HEK293T (cell line): ENCODE measurements around the gene EWSR1.

ENCODE experiments used
- CTCF ChIA-PET: fragments of 350-600 bp; formaldehyde crosslinking; extraction: SDS; loops from one replicate; lab custom pipeline; 2021; ENCODE audit warnings: antibody characterized with exemption, inconsistent platforms; lab: Yijun Ruan, JAX
- POLR2A ChIA-PET: fragments of 350-600 bp; formaldehyde crosslinking; extraction: SDS; loops from one replicate; lab custom pipeline; 2020; ENCODE audit warnings: antibody characterized with exemption, inconsistent platforms; lab: Yijun Ruan, JAX
- DNase-seq: peaks from one replicate; pipeline ENCODE4 v3.0.0; 2012; ENCODE audit warnings: mixed read lengths; ENCODE audit errors: extremely low spot score
- ARNT ChIP-seq: fragments of 450-650 bp; IDR thresholded peaks from 2 replicates; pipeline ENCODE4 v1.6.1; 2017; ENCODE audit warnings: mild to moderate bottlenecking
- BHLHE40 ChIP-seq: fragments of 450-650 bp; IDR thresholded peaks from 2 replicates; pipeline ENCODE4 v1.6.1; 2016; ENCODE audit warnings: mild to moderate bottlenecking, moderate library complexity, borderline replicate concordance
- CTBP1 ChIP-seq: fragments of 450-650 bp; IDR thresholded peaks from 2 replicates; pipeline ENCODE4 v1.6.1; 2016; ENCODE audit warnings: borderline replicate concordance
- ELF4 ChIP-seq: fragments of 450-650 bp; IDR thresholded peaks from 2 replicates; pipeline ENCODE4 v1.6.1; 2017; ENCODE audit warnings: antibody characterized with exemption
- FOXA1 ChIP-seq: fragments of 450-650 bp; IDR thresholded peaks from 2 replicates; pipeline ENCODE4 v1.6.1; 2016; ENCODE audit warnings: mild to moderate bottlenecking
- FOXK2 ChIP-seq: fragments of 450-650 bp; IDR thresholded peaks from 2 replicates; pipeline ENCODE4 v1.6.1; 2016; ENCODE audit warnings: mild to moderate bottlenecking
- FOXM1 ChIP-seq: fragments of 450-650 bp; IDR thresholded peaks from 2 replicates; pipeline ENCODE4 v1.6.1; 2017; ENCODE audit warnings: mild to moderate bottlenecking, borderline replicate concordance
- HDGF ChIP-seq: fragments of 450-650 bp; IDR thresholded peaks from 2 replicates; pipeline ENCODE4 v1.6.1; 2017; ENCODE audit warnings: antibody characterized with exemption, borderline replicate concordance
- L3MBTL2 ChIP-seq: fragments of 450-650 bp; conservative IDR thresholded peaks from 2 replicates; pipeline ENCODE4 v1.6.1; 2016; ENCODE audit warnings: mild to moderate bottlenecking
- LEF1 ChIP-seq: fragments of 450-650 bp; IDR thresholded peaks from 2 replicates; pipeline ENCODE4 v1.6.1; 2017; ENCODE audit warnings: mild to moderate bottlenecking, borderline replicate concordance
- NFRKB ChIP-seq: fragments of 450-650 bp; IDR thresholded peaks from 2 replicates; pipeline ENCODE4 v1.6.1; 2016; ENCODE audit warnings: mild to moderate bottlenecking, moderate library complexity
- SP1 ChIP-seq: fragments of 450-650 bp; IDR thresholded peaks from 2 replicates; pipeline ENCODE4 v1.6.1; 2017
- SUZ12 ChIP-seq: fragments of 450-650 bp; IDR thresholded peaks from 2 replicates; pipeline ENCODE4 v1.6.1; 2016; ENCODE audit warnings: mild to moderate bottlenecking
- TARDBP ChIP-seq: fragments of 450-650 bp; IDR thresholded peaks from 2 replicates; pipeline ENCODE4 v1.6.1; 2016
- ZNF384 ChIP-seq: fragments of 450-650 bp; IDR thresholded peaks from 2 replicates; pipeline ENCODE4 v1.6.1; 2016
- TF ChIP-seq, protein P1 (sequence below): fragments of 450-650 bp; IDR thresholded peaks from 2 replicates; pipeline ENCODE4 v1.6.1; 2016

EWSR1 gene

DNA sequence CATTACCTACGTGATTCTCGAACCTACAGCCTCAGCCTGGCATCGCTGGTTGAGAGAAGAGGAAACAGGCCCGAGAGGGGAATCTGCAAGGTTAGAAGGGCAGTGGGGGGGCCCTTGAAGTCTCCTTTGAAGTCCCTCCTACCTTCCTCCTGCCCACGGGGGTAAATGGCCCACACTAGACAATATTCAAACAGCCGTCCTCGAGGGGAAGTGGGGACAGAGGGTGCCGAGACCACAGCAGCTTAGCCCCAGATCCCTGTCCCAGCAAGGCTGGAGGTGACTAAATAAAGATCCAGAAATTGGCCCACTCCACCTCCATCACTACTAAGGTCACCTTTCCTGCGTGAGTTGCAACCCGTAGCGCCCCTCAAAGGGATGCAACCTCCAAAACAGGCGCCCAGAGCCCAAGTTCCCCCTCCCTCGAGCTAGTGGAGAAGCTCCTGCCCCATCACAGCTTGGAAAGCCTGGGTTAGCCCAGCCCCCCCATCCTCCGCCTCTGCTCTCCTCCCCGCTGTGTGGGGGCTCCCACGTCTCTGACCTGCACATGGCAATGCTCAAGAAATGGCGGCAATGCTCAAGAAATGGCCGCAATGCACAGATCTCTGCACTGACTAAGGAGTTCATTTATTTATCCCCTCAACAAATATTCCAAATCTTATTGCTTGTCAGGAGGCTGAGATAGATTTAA is 48.2 kb downstream of the EWSR1 start:
- TF ChIP-seq, protein P1, sequence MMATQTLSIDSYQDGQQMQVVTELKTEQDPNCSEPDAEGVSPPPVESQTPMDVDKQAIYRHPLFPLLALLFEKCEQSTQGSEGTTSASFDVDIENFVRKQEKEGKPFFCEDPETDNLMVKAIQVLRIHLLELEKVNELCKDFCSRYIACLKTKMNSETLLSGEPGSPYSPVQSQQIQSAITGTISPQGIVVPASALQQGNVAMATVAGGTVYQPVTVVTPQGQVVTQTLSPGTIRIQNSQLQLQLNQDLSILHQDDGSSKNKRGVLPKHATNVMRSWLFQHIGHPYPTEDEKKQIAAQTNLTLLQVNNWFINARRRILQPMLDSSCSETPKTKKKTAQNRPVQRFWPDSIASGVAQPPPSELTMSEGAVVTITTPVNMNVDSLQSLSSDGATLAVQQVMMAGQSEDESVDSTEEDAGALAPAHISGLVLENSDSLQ = no peak
- TF ChIP-seq FOXM1 = no peak
- CTCF ChIA-PET = interaction anchor here (0.7 kb wide), 1 partner anchor 1562 kb away, joined by 4 read pairs; no protein-coding TSS in a partner anchor
- no peak for DNase-seq
- POLR2A ChIA-PET = no interaction called here

DNA sequence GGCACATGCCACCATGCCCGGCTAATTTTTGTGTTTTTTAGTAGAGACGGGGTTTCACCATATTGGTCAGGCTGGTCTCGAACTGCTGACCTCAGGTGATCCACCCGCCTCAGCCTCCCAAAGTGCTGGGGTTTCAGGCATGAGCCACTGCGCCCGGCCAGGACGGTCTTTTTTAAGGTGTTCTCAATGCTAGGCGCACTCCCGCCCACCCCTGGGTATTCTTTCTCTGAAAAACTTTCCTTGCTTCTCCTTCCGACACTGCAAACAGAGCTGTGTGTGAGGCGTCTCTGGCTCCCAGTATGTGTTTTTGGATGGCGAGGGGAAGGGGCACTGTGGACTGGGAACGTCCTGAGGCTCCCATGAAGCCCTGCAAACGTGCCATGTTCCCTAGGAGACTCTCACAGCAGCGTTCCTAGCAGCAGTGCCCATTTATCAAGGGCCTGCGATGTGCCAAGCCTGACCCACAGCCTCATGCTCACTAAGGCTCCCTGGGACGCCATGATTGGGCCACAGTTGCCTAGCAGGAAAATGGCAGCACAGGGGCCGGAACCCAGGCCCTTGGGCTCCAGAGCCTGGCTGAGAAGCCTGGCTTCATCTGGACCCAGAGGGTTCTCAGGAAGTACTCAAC is 49.9 kb downstream of the EWSR1 start:
- no peak for DNase-seq
- TF ChIP-seq, protein P1 = no peak
- TF ChIP-seq ELF4 (no peak), CTBP1 (no peak), HDGF (no peak), ZNF384 (no peak), NFRKB (no peak), LEF1 (no peak), SUZ12 (no peak), L3MBTL2 (no peak), ARNT (no peak), TARDBP (no peak), FOXK2 (no peak), FOXM1 (no peak), BHLHE40 (no peak), FOXA1 (no peak), SP1 (no peak)
- ChIA-PET POLR2A (no interaction called here), CTCF (no interaction called here)

DNA sequence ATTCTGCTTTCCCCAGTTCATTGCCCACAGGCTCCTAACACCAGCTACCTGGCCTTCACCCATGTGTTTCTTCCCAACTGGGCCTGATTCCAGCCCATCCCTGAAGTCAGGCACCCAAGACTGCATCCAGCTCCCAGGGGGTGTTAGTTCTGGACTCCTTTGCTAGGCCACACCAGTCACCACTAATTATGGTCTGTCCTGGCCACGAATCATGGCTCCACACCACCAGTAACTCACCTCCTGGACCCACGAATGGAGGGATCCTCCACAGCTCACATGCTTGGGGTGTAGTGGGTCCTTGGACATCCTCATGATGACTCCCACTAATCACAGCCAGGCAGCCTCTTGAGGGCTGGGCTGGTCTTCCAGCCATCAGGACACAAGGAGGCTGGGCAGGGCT is 51.0 kb downstream of the EWSR1 start:
- POLR2A ChIA-PET = no interaction called here
- TF ChIP-seq, protein P1 = no peak
- TF ChIP-seq ARNT = no peak
- TF ChIP-seq FOXK2 = no peak
- TF ChIP-seq L3MBTL2 = no peak
- no peak for TF ChIP-seq ELF4
- no peak for TF ChIP-seq LEF1
- TF ChIP-seq NFRKB = no peak
- TF ChIP-seq ZNF384 = no peak
- no peak for TF ChIP-seq HDGF
- no peak for TF ChIP-seq FOXA1
- TF ChIP-seq FOXM1 = no peak
- TF ChIP-seq SUZ12 = no peak
- TF ChIP-seq SP1 = no peak
- TF ChIP-seq BHLHE40 = no peak
- CTCF ChIA-PET = no interaction called here
- no peak for DNase-seq

DNA sequence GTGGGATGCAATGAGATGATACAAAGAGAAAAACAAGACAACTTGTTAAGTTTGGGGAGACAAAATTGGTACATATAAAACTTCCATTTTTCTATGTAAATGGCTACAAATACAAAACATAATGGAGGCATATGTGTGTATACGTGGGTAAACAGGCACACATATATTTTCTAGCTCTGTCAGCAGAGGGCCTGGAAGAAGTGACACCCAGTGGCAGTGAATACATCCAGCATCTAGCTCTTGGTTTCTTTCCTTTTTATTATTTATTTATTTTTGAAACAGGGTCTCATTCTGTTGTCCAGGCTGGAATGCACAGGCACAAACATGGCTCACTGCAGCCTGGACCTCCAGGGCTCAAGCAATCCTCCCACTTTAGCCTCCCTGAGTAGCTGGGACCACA is 52.5 kb downstream of the EWSR1 start:
- ChIA-PET CTCF (interaction anchor here (0.6 kb wide), 1 partner anchor 9 kb away, joined by 3 read pairs; no protein-coding TSS in a partner anchor), POLR2A (interaction anchor here (0.9 to 1.0 kb wide), 2 partner anchors 54 to 68 kb away, joined by 3 to 4 read pairs; partner anchors contain the start of gene AP1B1)
- TF ChIP-seq CTBP1 (no peak), NFRKB (no peak), FOXK2 (no peak), ZNF384 (no peak), L3MBTL2 (no peak), FOXA1 (no peak), ELF4 (no peak), ARNT (no peak), FOXM1 (no peak), BHLHE40 (no peak), TARDBP (no peak), HDGF (no peak), SUZ12 (no peak), SP1 (no peak), LEF1 (no peak)
- TF ChIP-seq, protein P1 = no peak
- no peak for DNase-seq

DNA sequence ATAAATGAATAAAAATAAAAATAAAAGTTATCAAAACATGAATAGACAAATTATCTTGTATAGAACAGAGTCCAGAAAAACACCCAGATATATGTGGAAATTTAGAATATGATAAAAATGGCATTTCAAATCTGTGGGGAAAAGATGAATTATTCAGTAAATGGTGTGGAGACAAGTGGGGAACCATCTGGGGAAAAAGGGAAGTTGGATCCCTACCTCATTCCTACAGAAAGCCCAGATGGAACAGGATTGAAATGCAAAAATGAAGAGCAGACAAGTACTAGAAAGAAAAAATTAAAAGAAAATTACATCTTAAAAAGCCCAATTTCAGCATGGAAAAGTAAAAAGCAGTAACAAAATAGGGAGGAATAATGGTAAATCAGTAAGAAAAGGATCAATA is 55.6 kb downstream of the EWSR1 start:
- ChIA-PET POLR2A (no interaction called here), CTCF (no interaction called here)
- TF ChIP-seq, protein P1 = no peak
- no peak for TF ChIP-seq FOXA1
- no peak for TF ChIP-seq SUZ12
- no peak for DNase-seq
